GM10266 (cell line): ENCODE data around the gene SYNPO2.
"Not testable (repeated sequence)": the region's sequence is repeated elsewhere in the genome, so short reads cannot be mapped to it uniquely, and the experiment has no call there.

Experiments
- DNase-seq: peaks from one replicate; pipeline ENCODE4 v3.0.0; 2012; ENCODE audit errors: extremely low spot score
- TF ChIP-seq, protein P1 (sequence below): IDR thresholded peaks from 2 replicates; pipeline ENCODE4 v1.5.1; 2012; ENCODE audit warnings: mild to moderate bottlenecking, low read depth; ENCODE audit not compliant: control insufficient read depth, insufficient read depth; ENCODE audit errors: missing control alignments

Gene SYNPO2

DNA sequence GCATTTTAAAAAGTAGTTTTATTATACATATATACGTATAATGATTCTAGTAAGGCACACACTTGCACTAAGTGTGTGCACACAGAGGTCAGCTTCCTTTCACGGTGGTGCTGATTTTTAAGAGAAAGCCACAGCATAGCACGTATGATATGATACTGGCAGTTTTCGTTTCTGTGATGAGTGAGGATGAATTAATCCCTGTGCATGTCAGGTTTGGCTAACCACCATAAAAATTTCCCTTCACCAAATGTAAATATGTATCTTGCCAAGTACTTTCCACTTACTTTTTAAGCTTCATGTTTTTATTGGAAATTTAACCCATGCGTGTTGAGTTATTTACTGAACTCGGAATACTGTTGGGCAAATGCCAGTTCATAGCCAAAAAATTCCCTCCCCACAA lies 84.6 kb downstream of the SYNPO2 start:
- DNase-seq = no peak

DNA sequence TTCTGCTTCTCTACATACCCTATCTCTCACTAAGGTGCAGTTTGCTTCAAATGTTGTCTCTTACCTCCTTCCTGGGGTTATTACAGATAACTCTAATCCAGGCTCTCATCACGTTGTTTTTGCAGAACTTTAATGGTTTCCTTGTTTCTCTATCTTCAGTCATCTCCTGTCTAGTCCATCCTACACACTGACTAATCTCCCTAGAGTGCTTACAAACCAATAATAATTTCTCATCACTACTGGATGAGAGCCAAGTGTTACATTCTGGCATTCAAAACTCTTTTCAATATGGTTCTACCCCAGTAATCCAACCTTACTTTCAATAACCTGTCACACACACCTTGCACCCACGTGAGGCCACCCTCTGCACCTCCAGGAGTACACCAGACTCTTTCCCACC lies 86.1 kb downstream of the SYNPO2 start:
- TF ChIP-seq, protein P1, sequence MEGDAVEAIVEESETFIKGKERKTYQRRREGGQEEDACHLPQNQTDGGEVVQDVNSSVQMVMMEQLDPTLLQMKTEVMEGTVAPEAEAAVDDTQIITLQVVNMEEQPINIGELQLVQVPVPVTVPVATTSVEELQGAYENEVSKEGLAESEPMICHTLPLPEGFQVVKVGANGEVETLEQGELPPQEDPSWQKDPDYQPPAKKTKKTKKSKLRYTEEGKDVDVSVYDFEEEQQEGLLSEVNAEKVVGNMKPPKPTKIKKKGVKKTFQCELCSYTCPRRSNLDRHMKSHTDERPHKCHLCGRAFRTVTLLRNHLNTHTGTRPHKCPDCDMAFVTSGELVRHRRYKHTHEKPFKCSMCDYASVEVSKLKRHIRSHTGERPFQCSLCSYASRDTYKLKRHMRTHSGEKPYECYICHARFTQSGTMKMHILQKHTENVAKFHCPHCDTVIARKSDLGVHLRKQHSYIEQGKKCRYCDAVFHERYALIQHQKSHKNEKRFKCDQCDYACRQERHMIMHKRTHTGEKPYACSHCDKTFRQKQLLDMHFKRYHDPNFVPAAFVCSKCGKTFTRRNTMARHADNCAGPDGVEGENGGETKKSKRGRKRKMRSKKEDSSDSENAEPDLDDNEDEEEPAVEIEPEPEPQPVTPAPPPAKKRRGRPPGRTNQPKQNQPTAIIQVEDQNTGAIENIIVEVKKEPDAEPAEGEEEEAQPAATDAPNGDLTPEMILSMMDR = no peak
- DNase-seq = no peak

More for the DNA sequence above, 84.6 kb downstream of the SYNPO2 start:
- TF ChIP-seq, protein P1 = no peak

DNA sequence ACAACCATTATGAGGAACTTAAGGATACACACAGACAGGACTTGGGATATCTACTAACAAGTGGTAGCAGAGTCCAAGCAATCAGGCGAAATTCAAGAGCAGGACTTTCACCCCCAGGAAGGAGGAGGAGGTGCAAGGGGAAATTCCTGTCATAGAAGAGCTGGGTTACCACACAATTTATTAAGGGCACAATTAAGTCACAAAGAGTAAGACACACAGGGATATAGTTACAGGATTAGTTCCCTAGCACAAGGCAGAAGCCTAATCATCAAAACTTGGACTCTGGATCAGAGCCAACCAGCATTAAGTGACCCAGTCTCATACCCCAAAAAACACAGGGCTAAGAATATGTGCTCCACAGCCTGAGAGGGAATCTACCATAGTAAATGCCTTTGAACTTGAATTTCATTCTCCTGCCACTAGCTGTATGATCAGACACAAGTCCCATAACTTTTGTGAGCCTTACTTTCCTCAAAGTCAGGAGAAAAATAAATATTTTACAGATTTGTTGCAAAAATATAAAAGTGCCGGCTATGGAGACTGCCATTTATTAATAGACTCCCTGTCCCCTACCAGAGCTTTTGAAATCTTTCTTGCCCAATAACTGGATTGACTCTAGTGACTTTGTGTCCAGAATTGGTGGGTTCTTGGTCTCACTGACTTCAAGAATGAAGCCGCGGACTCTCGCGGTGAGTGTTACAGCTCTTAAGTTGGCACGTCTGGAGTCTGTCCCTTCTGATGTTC lies 87.0 kb downstream of the SYNPO2 start:
- DNase-seq = no peak
- TF ChIP-seq, protein P1 = no peak

DNA sequence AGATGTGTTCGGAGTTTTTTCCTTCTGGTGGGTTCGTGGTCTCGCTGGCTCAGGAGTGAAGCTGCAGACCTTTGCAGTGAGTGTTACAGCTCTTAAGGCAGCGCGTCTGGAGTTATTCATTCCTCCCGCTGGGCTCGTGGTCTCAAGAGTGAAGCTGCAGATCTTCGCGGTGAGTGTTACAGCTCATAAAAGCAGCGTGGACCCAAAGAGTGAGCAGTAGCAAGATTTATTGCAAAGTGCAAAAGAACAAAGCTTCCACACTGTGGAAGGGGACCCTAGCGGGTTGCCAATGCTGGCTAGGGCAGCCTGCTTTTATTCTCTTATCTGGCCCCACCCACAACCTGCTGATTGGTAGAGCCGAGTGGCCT lies 87.5 kb downstream of the SYNPO2 start:
- DNase-seq = not testable (repeated sequence)

DNA sequence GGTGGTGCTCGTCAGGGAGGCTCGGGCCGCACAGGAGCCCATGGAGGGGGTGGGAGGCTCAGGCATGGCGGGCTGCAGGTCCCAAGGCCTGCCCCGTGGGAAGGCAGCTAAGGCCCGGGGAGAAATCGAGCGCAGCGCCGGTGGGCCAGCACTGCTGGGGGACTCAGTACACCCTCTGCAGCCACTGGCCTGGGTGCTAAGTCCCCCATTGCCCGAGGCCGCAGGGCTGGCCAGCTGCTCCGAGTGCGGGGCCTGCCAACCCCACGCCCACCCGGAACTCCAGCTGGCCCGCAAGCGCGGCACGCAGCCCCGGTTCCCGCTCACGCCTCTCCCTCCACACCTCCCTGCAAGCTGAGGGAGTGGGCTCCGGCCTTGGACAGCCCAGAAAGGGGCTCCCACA lies 88.4 kb downstream of the SYNPO2 start:
- DNase-seq = not testable (repeated sequence)

DNA sequence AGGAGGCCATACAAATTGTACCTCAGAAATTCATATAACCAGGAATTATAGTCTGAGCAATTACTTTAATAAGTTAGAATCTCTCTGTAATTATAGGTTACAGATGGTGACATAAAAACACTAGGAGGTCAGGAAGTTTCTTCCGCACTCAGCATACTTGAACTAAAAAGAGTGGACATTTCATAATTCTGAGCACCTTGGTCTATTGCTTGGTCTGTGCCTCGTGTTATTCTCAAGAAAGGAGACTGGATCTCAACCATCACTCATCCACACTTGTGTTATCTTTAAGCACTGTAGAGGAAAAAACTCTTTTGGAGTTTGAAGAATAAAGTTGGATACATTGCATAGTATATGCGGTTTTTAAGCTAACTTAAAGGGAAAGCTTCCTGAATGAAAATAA lies 91.1 kb downstream of the SYNPO2 start:
- TF ChIP-seq, protein P1 = no peak
- no peak for DNase-seq

DNA sequence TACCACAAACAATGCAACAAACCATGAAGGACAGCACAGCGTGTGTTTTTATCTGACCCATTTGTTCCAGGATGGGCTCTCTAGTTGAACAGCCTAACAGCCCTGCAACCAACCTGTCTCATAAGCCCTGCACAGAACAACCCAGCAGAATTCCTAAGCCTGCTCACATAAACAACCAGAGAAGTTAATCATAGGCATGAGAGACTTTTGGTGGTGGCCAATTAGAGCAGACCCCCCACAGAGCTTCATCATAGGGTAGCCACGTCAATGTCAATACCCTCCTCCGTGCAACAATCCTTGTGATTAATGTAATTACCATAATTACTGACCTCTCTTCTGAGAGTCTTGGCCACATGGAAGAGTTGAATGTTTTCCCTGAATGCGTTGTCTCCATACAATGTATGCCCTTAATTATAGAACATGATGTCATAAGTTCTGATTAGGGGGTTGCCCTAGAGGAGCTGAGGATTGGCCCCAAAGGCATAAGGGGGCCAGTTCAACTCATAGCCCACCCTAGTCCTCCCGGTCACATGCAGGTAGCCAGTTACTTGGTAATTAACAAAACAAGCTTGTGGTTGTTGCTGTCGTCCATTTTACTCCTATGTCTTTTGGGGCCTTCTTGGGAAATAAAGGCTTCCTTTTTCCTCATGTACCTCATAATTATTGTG lies 92.7 kb downstream of the SYNPO2 start:
- TF ChIP-seq, protein P1 = no peak
- no peak for DNase-seq

DNA sequence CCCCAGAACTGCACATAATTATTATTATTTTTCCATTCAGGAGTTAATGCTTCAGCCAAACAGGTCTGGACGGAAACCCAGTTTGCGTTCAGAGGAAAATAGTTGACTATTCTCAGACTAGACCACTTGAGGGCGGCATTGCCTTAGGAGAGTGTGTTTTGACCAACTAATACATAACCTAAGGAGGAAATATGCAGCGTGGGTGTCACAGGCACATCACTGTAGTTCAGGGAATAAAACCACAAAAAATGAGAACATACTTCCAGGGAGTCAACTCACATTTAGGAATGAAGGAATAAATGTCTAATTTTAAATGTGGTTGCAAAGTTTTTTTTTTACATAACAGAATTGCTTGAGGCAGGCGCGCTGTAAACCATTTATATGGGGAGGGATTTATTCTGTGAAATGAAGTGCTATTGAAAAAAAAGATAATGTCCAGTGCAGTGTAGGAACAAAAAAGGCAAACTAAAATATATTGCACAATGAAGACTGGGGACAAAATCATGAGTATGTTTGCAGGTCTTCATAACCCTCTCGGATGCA lies 93.3 kb downstream of the SYNPO2 start:
- TF ChIP-seq, protein P1 = peak; percentile 67
- DNase-seq = peak; percentile 79
